IPS-18a (cell line): ENCODE data around the gene SNAPC2.

Experiments used
- H3K27ac ChIP-seq: one replicate; pipeline ENCODE4 v1.5.1; 2013; ENCODE audit warnings: low read length
- H3K27me3 ChIP-seq: one replicate; pipeline ENCODE4 v1.6.1; 2013; ENCODE audit warnings: mild to moderate bottlenecking, low read length; ENCODE audit not compliant: control insufficient read depth, insufficient read depth
- H3K36me3 ChIP-seq: one replicate; pipeline ENCODE4 v1.6.1; 2013; ENCODE audit warnings: low read depth, low read length; ENCODE audit not compliant: control insufficient read depth
- H3K4me1 ChIP-seq: one replicate; pipeline ENCODE4 v1.6.1; 2013; ENCODE audit warnings: low read depth, low read length; ENCODE audit not compliant: control insufficient read depth
- H3K4me3 ChIP-seq: one replicate; pipeline ENCODE4 v1.5.1; 2013; ENCODE audit warnings: low read length
- H3K9ac ChIP-seq: one replicate; pipeline ENCODE4 v1.6.1; 2013; ENCODE audit warnings: mild to moderate bottlenecking, low read length, moderate library complexity
- H3K9me3 ChIP-seq: one replicate; pipeline ENCODE4 v1.6.1; 2013; ENCODE audit warnings: low read depth, low read length; ENCODE audit not compliant: control insufficient read depth

SNAPC2 gene

DNA sequence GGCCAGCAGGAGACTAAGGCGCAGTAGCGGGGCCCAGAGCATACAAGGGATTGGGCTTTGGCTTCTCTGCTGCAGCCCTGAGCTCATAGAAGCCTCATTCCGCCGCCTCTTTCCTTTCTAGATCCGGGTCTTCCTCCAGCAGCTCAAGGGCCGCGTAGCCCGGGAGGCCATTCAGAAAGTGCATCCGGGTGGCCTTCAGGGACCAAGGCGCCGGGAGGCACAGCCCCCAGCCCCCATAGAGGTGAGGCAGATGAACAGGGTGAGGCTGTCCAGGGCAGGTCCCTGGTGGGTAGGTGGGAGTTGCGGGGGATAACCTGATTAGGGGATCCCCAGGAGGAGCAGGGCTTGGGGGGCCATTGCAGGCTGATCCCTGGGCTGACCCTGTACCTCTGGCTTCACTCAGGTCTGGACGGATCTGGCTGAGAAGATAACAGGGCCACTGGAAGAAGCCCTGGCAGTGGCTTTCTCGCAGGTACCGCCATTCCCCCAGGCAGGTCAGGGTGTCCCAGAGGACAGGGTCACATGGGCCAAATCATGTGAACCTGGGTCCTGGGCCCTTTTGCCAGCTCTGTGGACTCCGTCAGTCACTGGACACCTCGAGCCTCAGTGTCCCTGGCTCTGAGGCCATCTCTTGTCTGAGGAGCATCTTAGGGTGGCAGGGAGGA, 1.3 kb downstream of the SNAPC2 start:
- Histone ChIP-seq H3K27me3 (peaks cover 33% of the 10 kb centered on the region), H3K9me3 (no peaks in the 10 kb centered on the region), H3K9ac (no peak overlapping the region), H3K36me3 (no peaks in the 10 kb centered on the region), H3K27ac (no peak overlapping the region), H3K4me3 (peak overlapping the region; percentile 60), H3K4me1 (peaks cover 13% of the 10 kb centered on the region)

DNA sequence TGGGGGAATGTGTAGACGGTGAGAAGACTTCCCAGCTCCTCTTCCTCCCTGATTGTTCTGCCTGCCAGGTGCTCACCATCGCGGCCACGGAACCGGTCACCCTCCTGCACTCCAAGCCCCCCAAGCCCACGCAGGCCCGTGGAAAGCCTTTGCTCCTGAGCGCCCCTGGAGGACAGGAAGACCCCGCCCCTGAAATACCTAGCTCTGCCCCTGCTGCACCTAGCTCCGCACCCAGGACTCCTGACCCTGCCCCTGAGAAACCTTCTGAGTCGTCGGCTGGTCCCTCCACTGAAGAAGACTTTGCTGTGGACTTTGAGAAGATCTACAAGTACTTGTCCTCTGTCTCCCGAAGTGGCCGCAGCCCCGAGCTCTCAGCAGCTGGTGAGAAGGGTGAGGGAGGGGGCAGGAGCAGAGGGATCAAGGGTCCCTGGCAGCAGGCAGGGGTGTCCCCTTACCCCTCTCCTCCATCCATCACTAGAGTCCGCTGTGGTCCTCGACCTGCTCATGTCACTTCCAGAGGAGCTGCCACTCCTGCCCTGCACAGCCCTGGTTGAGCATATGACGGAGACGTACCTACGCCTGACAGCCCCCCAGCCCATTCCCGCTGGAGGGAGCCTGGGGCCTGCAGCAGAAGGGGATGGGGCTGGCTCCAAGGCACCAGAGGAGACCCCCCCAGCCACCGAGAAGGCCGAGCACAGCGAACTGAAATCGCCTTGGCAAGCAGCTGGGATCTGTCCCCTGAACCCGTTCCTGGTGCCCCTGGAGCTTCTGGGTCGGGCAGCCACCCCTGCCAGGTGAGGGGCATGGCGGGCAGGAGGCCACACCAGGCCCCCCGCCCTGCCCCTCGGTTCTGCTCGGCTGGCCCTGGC, 2.1 kb downstream of the SNAPC2 start:
- Histone ChIP-seq H3K4me3 (no peak overlapping the region), H3K36me3 (no peaks in the 10 kb centered on the region), H3K27me3 (peaks cover 25% of the 10 kb centered on the region), H3K9ac (no peak overlapping the region), H3K4me1 (peaks cover 13% of the 10 kb centered on the region), H3K27ac (no peak overlapping the region), H3K9me3 (no peaks in the 10 kb centered on the region)

DNA sequence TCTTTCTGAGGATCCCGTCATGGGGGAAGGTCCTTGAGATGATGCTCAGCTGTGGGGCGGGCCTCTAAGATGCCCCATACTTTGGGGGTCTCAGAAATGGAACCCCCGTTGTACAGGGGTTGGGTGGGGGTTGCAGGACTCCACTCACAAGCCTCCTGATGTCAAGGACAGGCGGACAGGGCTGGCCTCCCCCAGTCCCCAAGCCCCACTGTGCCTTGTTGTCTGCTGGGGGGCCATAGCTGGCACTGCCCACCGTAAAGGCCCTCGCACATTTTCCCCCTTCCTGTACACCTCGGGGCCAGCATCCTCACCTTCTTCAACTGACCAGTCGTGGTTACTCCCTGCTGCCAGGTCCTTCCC, 2.7 kb downstream of the SNAPC2 start:
- Histone ChIP-seq H3K4me3 (no peak overlapping the region), H3K9me3 (no peaks in the 10 kb centered on the region), H3K27me3 (peaks cover 19% of the 10 kb centered on the region), H3K36me3 (no peaks in the 10 kb centered on the region), H3K4me1 (peaks cover 13% of the 10 kb centered on the region), H3K9ac (no peak overlapping the region), H3K27ac (no peak overlapping the region)

DNA sequence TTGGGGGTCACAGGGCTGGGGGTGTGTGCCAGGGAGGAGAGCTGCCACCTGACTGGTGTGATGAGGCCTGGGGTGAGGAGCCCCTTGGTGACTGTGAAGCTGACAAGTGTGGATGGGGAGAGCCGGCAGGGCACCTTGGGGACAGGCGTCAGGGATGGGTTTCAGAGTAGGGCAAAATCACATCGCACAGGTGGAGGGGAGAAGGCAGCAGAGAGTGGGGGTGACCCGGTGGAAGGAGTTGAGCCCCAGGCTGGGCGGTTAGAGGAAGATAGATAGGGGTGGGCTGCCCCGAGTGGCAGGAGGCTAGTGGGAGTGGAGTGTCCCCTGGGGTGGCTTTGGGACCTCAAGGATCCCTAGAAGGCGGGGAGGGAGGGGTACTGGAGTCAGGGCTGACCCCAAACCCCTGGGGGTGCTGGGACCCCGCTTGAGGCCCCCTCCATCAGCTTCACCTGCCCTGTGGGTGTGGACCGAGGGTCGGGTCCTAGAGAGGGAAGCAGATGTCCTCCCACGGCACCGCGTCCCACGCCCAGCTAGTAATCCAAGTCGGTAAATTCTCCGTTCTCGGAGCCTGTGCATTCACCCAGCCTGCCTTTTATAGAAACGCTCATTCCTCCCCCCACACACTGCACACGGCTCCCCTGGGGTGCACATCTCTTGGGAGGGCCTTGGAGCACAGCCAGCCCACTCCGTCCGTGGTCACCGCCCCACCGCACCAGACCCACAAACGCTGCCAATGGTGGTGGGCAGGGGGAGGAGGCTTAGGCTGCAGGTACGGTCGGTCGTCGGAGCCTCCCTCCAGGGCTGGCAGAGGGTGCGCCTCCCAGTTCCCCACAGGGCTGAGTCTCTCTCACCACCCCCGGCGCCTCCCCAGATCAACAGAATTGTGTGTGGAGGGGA, 3.4 kb downstream of the SNAPC2 start:
- Histone ChIP-seq H3K27ac (no peak overlapping the region), H3K4me1 (peaks cover 13% of the 10 kb centered on the region), H3K9me3 (no peaks in the 10 kb centered on the region)

DNA sequence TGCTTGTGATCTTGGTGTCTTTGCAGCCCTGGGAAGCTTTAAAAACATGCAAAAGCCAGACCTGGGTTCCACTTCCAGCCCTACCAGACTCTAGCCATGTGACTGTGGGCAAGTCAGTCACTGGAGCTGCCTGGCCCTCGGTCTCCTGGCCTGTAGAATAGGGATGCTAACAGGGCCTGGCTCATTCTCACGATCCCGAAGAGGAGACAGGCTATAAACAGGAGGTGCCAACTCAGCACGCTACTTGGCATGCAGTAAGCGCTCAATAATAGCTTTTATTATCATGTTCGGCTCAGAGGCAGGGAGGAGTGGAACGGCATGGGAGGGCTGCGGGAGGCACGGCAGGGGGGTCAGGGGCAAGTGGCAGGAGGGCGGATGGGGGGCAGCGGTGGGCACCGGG, 4.1 kb downstream of the SNAPC2 start:
- Histone ChIP-seq H3K4me1 (peaks cover 13% of the 10 kb centered on the region), H3K36me3 (no peaks in the 10 kb centered on the region), H3K27me3 (peaks cover 5% of the 10 kb centered on the region), H3K27ac (no peak overlapping the region), H3K4me3 (no peak overlapping the region), H3K9me3 (no peaks in the 10 kb centered on the region), H3K9ac (no peak overlapping the region)

More for the DNA sequence above, 3.4 kb downstream of the SNAPC2 start:
- H3K9ac ChIP-seq, result no peak overlapping the region
- H3K4me3 ChIP-seq, result no peak overlapping the region
- no peaks in the 10 kb centered on the region for H3K36me3 ChIP-seq
- peaks cover 12% of the 10 kb centered on the region for H3K27me3 ChIP-seq

DNA sequence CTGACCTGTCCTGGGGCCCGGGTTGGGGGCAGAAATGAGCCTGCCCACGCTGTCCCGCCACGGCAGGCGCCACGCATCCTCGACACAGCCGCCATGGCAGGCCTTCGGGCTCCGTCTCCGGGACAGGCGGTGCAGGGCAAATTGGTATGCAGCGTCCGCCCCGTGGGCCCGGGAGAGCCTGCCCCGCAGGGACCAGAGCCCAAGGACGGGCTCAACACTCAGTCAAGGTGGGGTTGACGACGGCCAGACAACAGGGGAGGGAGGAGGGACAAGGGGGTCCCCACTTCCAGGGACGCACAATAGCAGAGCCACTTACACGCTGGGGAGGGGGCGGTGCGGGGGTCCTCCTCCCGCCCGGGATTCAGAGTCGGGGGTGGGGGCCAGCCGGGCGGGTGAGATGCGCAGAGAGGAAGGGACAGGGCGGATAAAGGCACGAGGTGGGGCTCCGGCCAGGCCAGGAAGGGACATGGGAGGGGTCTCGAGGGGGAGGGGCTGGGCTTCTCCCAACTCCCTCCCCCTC, 4.6 kb downstream of the SNAPC2 start:
- no peak overlapping the region for H3K27ac ChIP-seq
- peak overlapping the region; percentile 21 for H3K4me3 ChIP-seq
- H3K9ac ChIP-seq, result no peak overlapping the region
- H3K36me3 ChIP-seq, result no peaks in the 10 kb centered on the region
- H3K9me3 ChIP-seq, result no peaks in the 10 kb centered on the region
- H3K27me3 ChIP-seq, result peaks cover under 1% of the 10 kb centered on the region
- H3K4me1 ChIP-seq, result peaks cover 10% of the 10 kb centered on the region

DNA sequence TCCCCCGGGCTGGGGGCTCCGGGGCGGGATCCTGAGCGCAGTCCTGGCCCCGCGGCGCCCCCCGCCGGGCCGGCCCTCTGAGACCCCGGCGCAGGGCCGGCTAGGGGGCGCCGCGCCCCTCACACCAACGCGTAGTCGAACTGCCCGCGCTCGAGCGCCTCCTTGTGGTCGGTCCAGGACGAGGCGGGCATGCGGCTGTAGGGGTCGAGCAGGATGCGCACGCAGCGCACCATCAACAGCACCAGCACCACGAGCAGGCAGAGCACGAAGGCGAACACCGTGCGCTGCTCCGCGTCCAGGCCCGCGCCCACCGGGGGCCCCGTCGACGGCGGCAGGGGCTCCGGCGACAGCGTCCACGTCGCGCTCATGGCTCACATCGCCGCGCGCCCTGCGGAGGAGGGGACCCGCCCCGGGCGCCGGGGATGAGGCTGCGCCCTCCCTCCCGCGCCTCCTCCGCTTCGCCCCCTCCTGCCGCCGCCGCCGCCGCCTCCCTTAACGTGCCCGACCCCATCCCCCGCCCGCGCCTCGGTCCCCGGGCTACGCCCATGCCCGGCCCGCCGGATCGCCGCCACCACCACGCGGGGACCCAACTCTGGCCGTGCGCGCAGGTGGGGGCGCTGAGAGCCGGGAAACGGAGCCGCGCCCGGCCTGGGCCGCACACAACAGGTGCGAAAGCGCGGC, 5.2 kb downstream of the SNAPC2 start:
- peak overlapping the region; percentile 44 for H3K4me3 ChIP-seq
- H3K27ac ChIP-seq, result no peak overlapping the region
- no peaks in the 10 kb centered on the region for H3K9me3 ChIP-seq
- H3K4me1 ChIP-seq, result peaks cover 8% of the 10 kb centered on the region
- H3K36me3 ChIP-seq, result peaks cover 2% of the 10 kb centered on the region
- H3K9ac ChIP-seq, result no peak overlapping the region
- H3K27me3 ChIP-seq, result no peaks in the 10 kb centered on the region

DNA sequence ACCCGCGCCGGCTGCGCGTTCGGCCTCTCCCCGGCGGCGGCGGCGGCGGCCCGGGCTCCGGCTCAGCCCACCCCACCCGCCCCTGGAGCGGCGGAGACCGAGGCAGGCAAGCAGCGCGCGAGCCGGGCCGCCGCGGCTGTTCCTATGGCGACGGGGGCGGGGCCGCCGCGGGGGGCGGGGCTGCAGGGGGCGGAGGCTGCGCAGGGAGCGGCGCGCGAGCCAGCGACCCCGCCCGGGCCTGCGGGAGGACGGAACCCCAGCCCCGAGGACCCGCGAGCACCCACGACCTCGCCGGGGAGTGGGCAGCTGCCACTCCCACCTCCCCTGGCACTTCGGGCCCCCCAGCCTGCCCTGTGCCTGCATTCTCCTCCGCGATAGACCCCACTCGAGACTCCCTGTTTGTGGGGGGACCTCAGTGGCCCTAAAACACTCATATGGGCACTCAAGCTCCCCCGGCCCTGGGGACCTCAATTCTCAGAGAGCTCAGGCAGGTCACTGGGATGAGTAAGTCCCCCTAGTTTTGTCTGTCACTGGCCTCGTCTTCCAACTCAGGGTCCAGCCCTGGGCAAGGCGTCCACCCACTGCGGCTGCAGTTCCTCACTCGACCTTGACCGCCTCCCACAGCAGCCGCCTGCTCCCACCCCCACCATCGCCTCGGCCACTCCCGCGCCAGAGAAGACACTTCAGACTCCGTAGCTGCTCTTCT, 6.0 kb downstream of the SNAPC2 start, which contains the start of gene CTXN1:
TSS of gene CTXN1 (minus strand) at position 115 of the 706 bp plus-strand sequence. CDS start 597 bp downstream, outside the sequence.
- no peaks in the 10 kb centered on the region for H3K9me3 ChIP-seq
- peaks cover 10% of the 10 kb centered on the region for H3K36me3 ChIP-seq
- peak within 1 kb of the TSS; percentile 55 for H3K4me3 ChIP-seq
- H3K9ac ChIP-seq, result no peak within 1 kb of the TSS
- H3K4me1 ChIP-seq, result peaks cover 6% of the 10 kb centered on the region
- H3K27ac ChIP-seq, result no peak within 1 kb of the TSS
- no peaks in the 10 kb centered on the region for H3K27me3 ChIP-seq

DNA sequence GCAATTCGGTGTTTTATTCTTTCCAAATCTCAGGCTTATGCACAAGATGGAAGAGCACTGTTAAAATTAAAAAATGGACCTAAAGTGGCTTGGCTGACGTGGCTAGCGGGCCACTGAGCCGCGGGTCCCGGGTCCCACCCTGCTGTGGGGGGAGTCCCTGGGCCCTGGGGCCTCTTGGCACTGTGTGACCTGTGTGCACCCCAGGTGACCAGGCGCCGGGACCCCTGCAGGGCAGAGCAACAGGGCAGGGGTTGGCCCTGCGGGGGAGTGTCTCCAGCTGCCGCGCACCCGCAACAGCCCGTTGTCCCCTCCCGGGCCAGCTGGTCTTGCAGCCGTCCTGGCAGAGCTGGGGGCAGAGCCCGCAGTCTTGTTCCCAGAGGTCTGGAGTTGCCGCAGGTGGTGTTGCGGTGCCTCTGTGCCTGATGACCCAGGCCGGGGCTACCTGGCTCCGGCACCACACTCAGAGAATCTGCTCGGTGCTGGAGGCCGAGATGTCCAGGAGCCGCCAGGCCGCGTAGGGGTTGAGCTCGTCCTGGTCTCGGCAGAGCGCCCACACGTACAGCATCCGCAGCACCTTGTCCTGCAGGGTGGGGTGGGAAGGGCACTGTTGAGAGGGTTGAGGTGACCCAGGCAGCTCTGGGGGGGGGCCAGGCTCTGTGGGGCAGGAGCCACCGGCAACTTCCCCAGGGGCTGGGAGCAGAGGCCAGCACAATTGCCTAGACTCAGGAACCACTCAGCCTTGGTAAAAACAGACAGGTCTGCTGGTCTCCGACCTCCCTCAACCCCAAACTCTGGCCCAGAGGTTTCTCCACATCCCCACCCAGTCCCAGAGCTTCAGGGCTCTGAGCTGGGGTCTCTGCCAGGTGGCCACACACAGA, 6.8 kb downstream of the SNAPC2 start:
- Histone ChIP-seq H3K27me3 (no peaks in the 10 kb centered on the region), H3K9me3 (no peaks in the 10 kb centered on the region), H3K4me3 (peak overlapping the region; percentile 55), H3K4me1 (peaks cover 4% of the 10 kb centered on the region), H3K36me3 (peaks cover 17% of the 10 kb centered on the region), H3K27ac (no peak overlapping the region), H3K9ac (no peak overlapping the region)
